Umbilical cord (tissue), 1 donor: ENCODE results near the gene MCIDAS. TPM values are rescaled to one million over a fixed set of nuclear protein-coding genes. Genes with fewer than 3 reads are reported as not detected.

ENCODE experiments used
- total RNA-seq: library from RNA; depleted of rRNA; stranded (reverse); fragments of >200 nt; gene quantifications from one replicate; pipeline ENCODE4 v1.2.3, GENCODE V29; 2014; ENCODE audit warnings: low replicate concordance; ENCODE audit not compliant: insufficient read depth

Gene MCIDAS
- total RNA-seq, 1 donor from 2014 or later, result not detected

Other genes with a start within 250 kb of the MCIDAS start
- gene ESM1, start 241.7 kb downstream of the MCIDAS start, total RNA-seq, result 13.7 TPM
- not detected for gene GZMK, start 203.1 kb downstream of the MCIDAS start, total RNA-seq
- gene GZMA, start 124.7 kb downstream of the MCIDAS start, total RNA-seq, result 0.96 TPM
- gene GPX8, start 67.1 kb downstream of the MCIDAS start, total RNA-seq, result 135 TPM
- gene CDC20B, start 54.1 kb downstream of the MCIDAS start, total RNA-seq, result 0.96 TPM
- gene CCNO, start 6.3 kb upstream of the MCIDAS start, total RNA-seq, result not detected
- gene DHX29, start 80.4 kb upstream of the MCIDAS start, total RNA-seq, result 29.4 TPM
- gene MTREX, start 80.7 kb upstream of the MCIDAS start, total RNA-seq, result 109 TPM